Measurements from ENCODE around the gene MIB2.

DNA sequence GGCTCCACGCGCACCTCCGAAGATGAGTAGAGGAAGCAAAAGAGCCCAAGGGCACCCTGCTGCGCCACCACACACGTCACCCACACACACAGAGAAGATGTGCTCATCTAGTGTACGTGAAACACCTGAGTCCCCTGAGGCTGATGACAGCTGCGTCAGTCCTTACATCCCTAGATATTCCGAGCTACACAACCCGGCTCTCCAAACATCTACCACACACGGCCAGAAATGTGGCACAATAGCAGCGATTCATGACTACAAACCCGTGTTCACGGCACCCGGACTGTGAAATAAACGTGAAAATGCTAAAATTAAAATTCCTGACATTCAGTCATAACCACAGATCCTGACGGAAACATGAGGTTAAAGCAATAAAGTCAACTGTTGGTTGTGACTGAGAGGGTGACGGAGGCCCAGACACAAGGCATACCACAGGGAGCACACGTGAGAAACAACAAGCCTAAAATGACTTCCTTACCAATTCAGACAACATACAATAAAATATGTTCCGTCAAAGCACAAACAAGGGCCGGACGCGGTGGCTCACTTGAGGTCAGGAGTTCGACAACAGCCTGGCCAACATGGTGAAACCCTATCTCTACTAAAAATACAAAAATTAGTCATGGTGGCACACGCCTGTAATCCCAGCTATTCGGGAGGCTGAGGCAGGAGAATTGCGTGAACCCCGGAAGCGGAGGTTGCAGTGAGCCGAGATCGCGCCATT lies 48.0 kb upstream of the MIB2 start:
- TF ChIP-seq, protein P1, sequence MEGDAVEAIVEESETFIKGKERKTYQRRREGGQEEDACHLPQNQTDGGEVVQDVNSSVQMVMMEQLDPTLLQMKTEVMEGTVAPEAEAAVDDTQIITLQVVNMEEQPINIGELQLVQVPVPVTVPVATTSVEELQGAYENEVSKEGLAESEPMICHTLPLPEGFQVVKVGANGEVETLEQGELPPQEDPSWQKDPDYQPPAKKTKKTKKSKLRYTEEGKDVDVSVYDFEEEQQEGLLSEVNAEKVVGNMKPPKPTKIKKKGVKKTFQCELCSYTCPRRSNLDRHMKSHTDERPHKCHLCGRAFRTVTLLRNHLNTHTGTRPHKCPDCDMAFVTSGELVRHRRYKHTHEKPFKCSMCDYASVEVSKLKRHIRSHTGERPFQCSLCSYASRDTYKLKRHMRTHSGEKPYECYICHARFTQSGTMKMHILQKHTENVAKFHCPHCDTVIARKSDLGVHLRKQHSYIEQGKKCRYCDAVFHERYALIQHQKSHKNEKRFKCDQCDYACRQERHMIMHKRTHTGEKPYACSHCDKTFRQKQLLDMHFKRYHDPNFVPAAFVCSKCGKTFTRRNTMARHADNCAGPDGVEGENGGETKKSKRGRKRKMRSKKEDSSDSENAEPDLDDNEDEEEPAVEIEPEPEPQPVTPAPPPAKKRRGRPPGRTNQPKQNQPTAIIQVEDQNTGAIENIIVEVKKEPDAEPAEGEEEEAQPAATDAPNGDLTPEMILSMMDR (IDR thresholded peaks at IDR 0.05): no peak
- TF ChIP-seq EP300 (IDR thresholded peaks at IDR 0.05) (no peak), POLR2A (IDR thresholded peaks at IDR 0.05) (no peak)

All from ovary (tissue), 3 donors.